Esophagus squamous epithelium (tissue), 5 donors: ENCODE measurements around the gene LDLRAD4. TPM values are rescaled to one million over a fixed set of nuclear protein-coding genes. Genes with fewer than 3 reads are reported as not detected.

ENCODE experiments used
- DNase-seq: peaks from one replicate; lab custom pipeline; 2025; lab: John Stamatoyannopoulos, UW
- H3K27ac ChIP-seq, 4 donors: fragments of 200-600 bp; sonication (generic); one replicate each; pipeline ENCODE4 v1.5.1; 2016 to 2019; ENCODE audit warnings: mild to moderate bottlenecking in 1 of 4
- H3K27me3 ChIP-seq, 4 donors: fragments of 200-600 bp; sonication (generic); 1 replicate in 3 of 4; 2 replicates in 1 of 4; pipeline versions ENCODE4 v1.5.1 to v1.6.0; 2017 to 2021; ENCODE audit warnings: antibody characterized with exemption in 1 of 4
- H3K36me3 ChIP-seq, 3 donors: fragments of 200-600 bp; sonication (generic); one replicate each; pipeline ENCODE4 v1.5.1; 2016 to 2019
- H3K4me1 ChIP-seq, 3 donors: fragments of 200-600 bp; sonication (generic); one replicate each; pipeline ENCODE4 v1.5.1; 2017 to 2019
- H3K4me3 ChIP-seq, 4 donors: fragments of 200-600 bp; sonication (generic); 1 replicate in 3 of 4; 2 replicates in 1 of 4; pipeline ENCODE4 v1.5.1; 2016 to 2019; ENCODE audit warnings: mild to moderate bottlenecking in 2 of 4, moderate library complexity in 1 of 4
- H3K9me3 ChIP-seq, 3 donors: fragments of 200-600 bp; sonication (generic); one replicate each; pipeline ENCODE4 v1.5.1; 2016 to 2019
- POLR2A ChIP-seq, 4 donors: fragments of 450-650 bp; IDR thresholded peaks; one replicate each; pipeline ENCODE4 v1.6.1; 2017; ENCODE audit warnings: antibody characterized with exemption in 4 of 4, mild to moderate bottlenecking in 4 of 4, moderate library complexity in 3 of 4
- WGBS, 2 donors: methylation state at CpG; one replicate each; pipeline ENCODE4 v1.1.5; 2018; 5-methylcytosine and 5-hydroxymethylcytosine counted together
- intact Hi-C: fragments of 100-400 bp; cut with DNase I; formaldehyde crosslinking; loops from one replicate; pipeline ENCODE4 v1.15.0; 2022
- total RNA-seq, 4 donors: library from RNA; depleted of rRNA; stranded (reverse); fragments of >200 nt; gene quantifications; one replicate each; pipeline ENCODE4 v1.1.0, GENCODE V29; 2016
- TF ChIP-seq, protein P1 (sequence below), 6 experiments: fragments of 450-650 bp in 4 of 6; fragments of 200-600 bp in 2 of 6; sonication (generic) in 2 of 6; IDR thresholded peaks; one replicate each; pipeline ENCODE4 v1.5.1; 2016 to 2019; ENCODE audit warnings: antibody characterized with exemption in 6 of 6, mild to moderate bottlenecking in 4 of 6, moderate library complexity in 4 of 6
- donor health status: DM: yes; HTN: yes; CAD: no.

Gene LDLRAD4
- total RNA-seq, 4 donors from 2014 or later: 0.91 to 17.9 (median 6.8) TPM

GRCh38 chr18:13558124-13558523, 339.6 kb downstream of the LDLRAD4 start:
- H3K36me3 ChIP-seq: no peaks in the 10 kb centered on the region
- WGBS, 2 donors: 12 to 25% methylated on average over 2 to 5 of the region's 5 CpGs
- H3K4me3 ChIP-seq: no peak overlapping the region
- no peak overlapping the region for H3K27ac ChIP-seq
- H3K27me3 ChIP-seq: no peaks in the 10 kb centered on the region
- peaks cover 0 to 16% (median 0%) of the 10 kb centered on the region in 3 donors for H3K4me1 ChIP-seq
- DNase-seq: no peak
- TF ChIP-seq, protein P1, sequence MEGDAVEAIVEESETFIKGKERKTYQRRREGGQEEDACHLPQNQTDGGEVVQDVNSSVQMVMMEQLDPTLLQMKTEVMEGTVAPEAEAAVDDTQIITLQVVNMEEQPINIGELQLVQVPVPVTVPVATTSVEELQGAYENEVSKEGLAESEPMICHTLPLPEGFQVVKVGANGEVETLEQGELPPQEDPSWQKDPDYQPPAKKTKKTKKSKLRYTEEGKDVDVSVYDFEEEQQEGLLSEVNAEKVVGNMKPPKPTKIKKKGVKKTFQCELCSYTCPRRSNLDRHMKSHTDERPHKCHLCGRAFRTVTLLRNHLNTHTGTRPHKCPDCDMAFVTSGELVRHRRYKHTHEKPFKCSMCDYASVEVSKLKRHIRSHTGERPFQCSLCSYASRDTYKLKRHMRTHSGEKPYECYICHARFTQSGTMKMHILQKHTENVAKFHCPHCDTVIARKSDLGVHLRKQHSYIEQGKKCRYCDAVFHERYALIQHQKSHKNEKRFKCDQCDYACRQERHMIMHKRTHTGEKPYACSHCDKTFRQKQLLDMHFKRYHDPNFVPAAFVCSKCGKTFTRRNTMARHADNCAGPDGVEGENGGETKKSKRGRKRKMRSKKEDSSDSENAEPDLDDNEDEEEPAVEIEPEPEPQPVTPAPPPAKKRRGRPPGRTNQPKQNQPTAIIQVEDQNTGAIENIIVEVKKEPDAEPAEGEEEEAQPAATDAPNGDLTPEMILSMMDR (IDR thresholded peaks at IDR 0.05): peak in 5 of 6 experiments; percentile 26 to 51 (median 51)
- TF ChIP-seq POLR2A (IDR thresholded peaks at IDR 0.05): no peak
- H3K9me3 ChIP-seq: no peaks in the 10 kb centered on the region
- intact Hi-C loops: loop anchor here (10.0 kb wide), 1 partner anchor 67 kb away; no protein-coding TSS in a partner anchor

GRCh38 chr18:13558790-13559189, 340.2 kb downstream of the LDLRAD4 start:
- WGBS, 2 donors: 72 to 77% methylated on average over 6 of the region's 6 CpGs
- intact Hi-C loops: loop anchor here (10.0 kb wide), 1 partner anchor 66 kb away; no protein-coding TSS in a partner anchor

GRCh38 chr18:13559754-13560153, 341.2 kb downstream of the LDLRAD4 start:
- H3K4me1 ChIP-seq: peaks cover 0 to 24% (median 0%) of the 10 kb centered on the region in 3 donors
- no peaks in the 10 kb centered on the region for H3K36me3 ChIP-seq
- TF ChIP-seq, protein P1 (IDR thresholded peaks at IDR 0.05): no peak
- TF ChIP-seq POLR2A (IDR thresholded peaks at IDR 0.05): no peak
- intact Hi-C loops: loop anchor here (10.0 kb wide), 1 partner anchor 65 kb away; no protein-coding TSS in a partner anchor
- no peak overlapping the region for H3K27ac ChIP-seq
- DNase-seq: no peak
- whole genome bisulfite sequencing, 2 donors: 73 to 76% methylated on average over 4 of the region's 4 CpGs
- H3K4me3 ChIP-seq: no peak overlapping the region
- no peaks in the 10 kb centered on the region for H3K9me3 ChIP-seq
- H3K27me3 ChIP-seq: no peaks in the 10 kb centered on the region

More at GRCh38 chr18:13558790-13559189, 340.2 kb downstream of the LDLRAD4 start:
- no peak overlapping the region for H3K4me3 ChIP-seq
- peaks cover 0 to 22% (median 0%) of the 10 kb centered on the region in 3 donors for H3K4me1 ChIP-seq
- H3K36me3 ChIP-seq: no peaks in the 10 kb centered on the region
- no peak overlapping the region for H3K27ac ChIP-seq
- no peaks in the 10 kb centered on the region for H3K9me3 ChIP-seq
- DNase-seq: no peak
- H3K27me3 ChIP-seq: no peaks in the 10 kb centered on the region
- TF ChIP-seq POLR2A (IDR thresholded peaks at IDR 0.05): no peak
- TF ChIP-seq, protein P1 (IDR thresholded peaks at IDR 0.05): no peak

DNA sequence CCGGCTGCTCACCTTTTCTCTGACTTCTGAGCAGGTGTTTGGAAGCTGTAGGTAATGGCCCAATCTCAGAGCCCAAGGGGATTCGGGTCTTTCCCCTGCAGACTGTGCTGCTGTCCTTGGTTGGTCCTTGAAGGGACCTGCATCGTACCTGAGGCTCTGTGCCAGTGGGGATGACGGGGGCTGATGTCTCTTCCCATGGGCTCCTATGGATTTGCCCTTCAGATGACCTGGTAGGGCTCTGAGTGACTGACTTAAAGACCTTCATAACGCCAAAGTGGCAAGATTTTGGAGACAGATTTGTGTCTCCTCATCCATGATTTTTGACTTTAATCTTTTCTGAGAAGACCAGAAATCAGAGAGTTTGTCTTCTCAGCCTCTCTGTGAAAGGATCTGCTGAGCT, 341.7 kb downstream of the LDLRAD4 start:
- H3K4me3 ChIP-seq: no peak overlapping the region
- intact Hi-C loops: no loop called here
- no peaks in the 10 kb centered on the region for H3K9me3 ChIP-seq
- H3K27ac ChIP-seq: no peak overlapping the region
- no peaks in the 10 kb centered on the region for H3K27me3 ChIP-seq
- peaks cover 0 to 24% (median 0%) of the 10 kb centered on the region in 3 donors for H3K4me1 ChIP-seq
- 65 to 79% methylated on average over 4 to 5 of the region's 5 CpGs for WGBS, 2 donors
- DNase-seq: no peak
- TF ChIP-seq, protein P1 (IDR thresholded peaks at IDR 0.05): no peak
- TF ChIP-seq POLR2A (IDR thresholded peaks at IDR 0.05): no peak
- no peaks in the 10 kb centered on the region for H3K36me3 ChIP-seq

DNA sequence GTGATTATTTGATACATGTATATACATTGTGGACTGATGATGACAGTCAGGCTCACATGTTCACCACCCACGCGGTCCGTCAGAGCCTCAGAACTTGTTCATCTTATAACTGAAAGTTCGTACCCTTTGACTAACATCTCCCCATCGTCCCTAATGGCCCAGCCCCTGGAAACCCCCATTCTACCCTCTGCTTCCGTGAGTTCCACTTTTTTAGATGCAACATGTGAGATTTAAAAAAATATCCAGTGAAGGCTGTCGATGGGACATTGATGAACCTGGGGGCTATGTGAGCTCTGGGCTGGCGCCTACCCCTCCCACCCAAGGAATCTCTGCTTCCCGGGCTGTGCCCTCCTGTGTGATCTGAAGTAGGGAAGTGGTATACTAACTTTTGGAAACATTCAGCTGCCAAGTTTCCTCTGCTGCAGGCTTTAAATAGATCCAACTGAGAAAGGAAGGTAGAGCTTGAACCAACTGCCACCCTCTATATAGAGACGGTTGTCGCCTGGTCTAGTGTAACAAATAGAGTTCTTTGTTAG, 344.0 kb downstream of the LDLRAD4 start:
- WGBS, 2 donors: 34 to 41% methylated on average over 11 of the region's 11 CpGs
- H3K27me3 ChIP-seq: no peaks in the 10 kb centered on the region
- intact Hi-C loops: no loop called here
- no peaks in the 10 kb centered on the region for H3K9me3 ChIP-seq
- H3K4me3 ChIP-seq: no peak overlapping the region
- H3K4me1 ChIP-seq: peaks cover 5 to 38% (median 9%) of the 10 kb centered on the region in 3 donors
- no peaks in the 10 kb centered on the region for H3K36me3 ChIP-seq
- no peak for DNase-seq
- TF ChIP-seq, protein P1 (IDR thresholded peaks at IDR 0.05): no peak
- no peak for TF ChIP-seq POLR2A (IDR thresholded peaks at IDR 0.05)
- H3K27ac ChIP-seq: no peak overlapping the region
